Colonic mucosa (tissue), 4 donors: ENCODE results near the gene TMEM108. TPM values are rescaled to one million over a fixed set of nuclear protein-coding genes. Genes with fewer than 3 reads are reported as not detected.

ENCODE experiments used
- DNase-seq: peaks from one replicate; pipeline ENCODE4 v3.0.0-alpha.2; 2020
- H3K27ac ChIP-seq: fragments of 200-600 bp; one replicate; pipeline ENCODE4 v1.8.0; 2021
- H3K27me3 ChIP-seq: fragments of 200-600 bp; one replicate; pipeline ENCODE4 v1.8.0; 2021
- H3K36me3 ChIP-seq: fragments of 200-600 bp; one replicate; pipeline ENCODE4 v1.8.0; 2021
- H3K4me1 ChIP-seq: fragments of 200-600 bp; one replicate; pipeline ENCODE4 v1.8.0; 2021; ENCODE audit warnings: mild to moderate bottlenecking
- H3K4me3 ChIP-seq: fragments of 200-600 bp; one replicate; pipeline ENCODE4 v1.8.0; 2021
- H3K9ac ChIP-seq, 2 donors: one replicate each; pipeline ENCODE4 v1.7.0; 2013; ENCODE audit warnings: control low read depth in 2 of 2, low read depth in 2 of 2, low read length in 2 of 2
- H3K9me3 ChIP-seq: fragments of 200-600 bp; one replicate; pipeline ENCODE4 v1.8.0; 2021
- intact Hi-C: fragments of 100-400 bp; cut with DNase I; formaldehyde crosslinking; loops from one replicate; pipeline ENCODE4 v1.14.1; 2022
- total RNA-seq, 2 donors: library from RNA; stranded (reverse); fragmentation: NEBNext Ultra II Directional in 1 of 2; extraction: Animal tissue kit (Norgen Biotek cat#: 25700) in 1 of 2; gene quantifications; one replicate each; pipeline ENCODE4 v1.2.1, GENCODE V29; 2021
- TF ChIP-seq, protein P1 (sequence below): fragments of 200-600 bp; IDR thresholded peaks from one replicate; pipeline ENCODE4 v1.8.0; 2022; ENCODE audit warnings: antibody characterized with exemption, mild to moderate bottlenecking
- donor health status: healthy.
- donor health status: DM: no; HTN: no; CAD: no.
- donor health status: DM: no; HTN: no; CAD: no.

The TMEM108 gene
- total RNA-seq, 2 donors from 2014 or later = 0.20 to 0.82 TPM

DNA sequence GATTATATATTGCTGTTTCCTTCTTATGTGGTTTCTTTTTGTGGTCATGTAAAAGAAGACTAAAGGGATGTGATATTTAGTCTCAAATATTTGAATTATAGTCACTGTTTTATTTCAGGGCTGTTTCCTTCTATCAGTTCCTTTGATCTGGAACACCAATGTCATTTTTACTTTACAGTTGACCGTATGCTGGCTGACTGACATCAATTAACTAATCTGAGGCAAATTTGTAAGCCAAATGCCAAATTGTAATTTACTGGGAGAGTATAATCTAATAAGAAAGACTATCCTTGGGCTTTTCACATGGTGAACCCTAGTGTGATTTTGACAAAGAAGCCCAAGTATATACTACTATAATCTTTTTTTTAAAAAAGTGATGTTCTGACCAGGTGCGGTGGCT is 87.6 kb downstream of the TMEM108 start:
- H3K9ac ChIP-seq = no peak overlapping the region
- no peak for DNase-seq
- TF ChIP-seq, protein P1, sequence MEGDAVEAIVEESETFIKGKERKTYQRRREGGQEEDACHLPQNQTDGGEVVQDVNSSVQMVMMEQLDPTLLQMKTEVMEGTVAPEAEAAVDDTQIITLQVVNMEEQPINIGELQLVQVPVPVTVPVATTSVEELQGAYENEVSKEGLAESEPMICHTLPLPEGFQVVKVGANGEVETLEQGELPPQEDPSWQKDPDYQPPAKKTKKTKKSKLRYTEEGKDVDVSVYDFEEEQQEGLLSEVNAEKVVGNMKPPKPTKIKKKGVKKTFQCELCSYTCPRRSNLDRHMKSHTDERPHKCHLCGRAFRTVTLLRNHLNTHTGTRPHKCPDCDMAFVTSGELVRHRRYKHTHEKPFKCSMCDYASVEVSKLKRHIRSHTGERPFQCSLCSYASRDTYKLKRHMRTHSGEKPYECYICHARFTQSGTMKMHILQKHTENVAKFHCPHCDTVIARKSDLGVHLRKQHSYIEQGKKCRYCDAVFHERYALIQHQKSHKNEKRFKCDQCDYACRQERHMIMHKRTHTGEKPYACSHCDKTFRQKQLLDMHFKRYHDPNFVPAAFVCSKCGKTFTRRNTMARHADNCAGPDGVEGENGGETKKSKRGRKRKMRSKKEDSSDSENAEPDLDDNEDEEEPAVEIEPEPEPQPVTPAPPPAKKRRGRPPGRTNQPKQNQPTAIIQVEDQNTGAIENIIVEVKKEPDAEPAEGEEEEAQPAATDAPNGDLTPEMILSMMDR = no peak
- H3K27me3 ChIP-seq = no peaks in the 10 kb centered on the region
- H3K36me3 ChIP-seq = no peaks in the 10 kb centered on the region
- no peak overlapping the region for H3K27ac ChIP-seq
- intact Hi-C loops = no loop called here
- no peaks in the 10 kb centered on the region for H3K9me3 ChIP-seq
- H3K4me3 ChIP-seq = no peak overlapping the region
- H3K4me1 ChIP-seq = no peaks in the 10 kb centered on the region

DNA sequence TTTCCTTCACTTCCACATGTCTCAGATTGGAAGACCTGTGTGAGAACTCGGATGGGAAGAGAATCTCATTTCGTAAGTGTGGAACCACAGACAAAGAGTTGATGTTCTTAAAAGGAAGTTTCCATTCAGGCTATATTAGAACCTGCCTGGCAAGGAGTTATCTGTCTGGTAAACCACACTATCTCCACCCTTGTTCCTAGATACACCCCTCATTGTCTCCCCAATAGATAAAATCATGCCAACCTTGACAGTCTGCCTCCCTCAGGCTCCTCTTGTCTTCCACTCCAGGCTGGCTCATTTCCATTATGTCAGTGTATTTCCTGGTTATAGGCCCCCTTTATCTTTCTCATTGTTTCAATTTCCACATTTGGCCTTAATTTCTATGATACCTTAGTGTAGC is 89.2 kb downstream of the TMEM108 start:
- Histone ChIP-seq H3K4me3 (no peak overlapping the region), H3K27me3 (no peaks in the 10 kb centered on the region), H3K9me3 (no peaks in the 10 kb centered on the region), H3K27ac (no peak overlapping the region), H3K4me1 (no peaks in the 10 kb centered on the region), H3K36me3 (no peaks in the 10 kb centered on the region), H3K9ac (no peak overlapping the region)
- TF ChIP-seq, protein P1 = no peak
- no peak for DNase-seq
- intact Hi-C loops = no loop called here

GRCh38 chr3:133130168-133130567 is 92.0 kb downstream of the TMEM108 start:
- no peak for DNase-seq
- Histone ChIP-seq H3K27me3 (no peaks in the 10 kb centered on the region), H3K4me1 (no peaks in the 10 kb centered on the region), H3K9me3 (no peaks in the 10 kb centered on the region), H3K4me3 (no peak overlapping the region), H3K9ac (no peak overlapping the region), H3K36me3 (no peaks in the 10 kb centered on the region), H3K27ac (no peak overlapping the region)
- intact Hi-C loops = no loop called here
- TF ChIP-seq, protein P1 = no peak

GRCh38 chr3:133135306-133135705 is 97.1 kb downstream of the TMEM108 start:
- no peak for DNase-seq
- TF ChIP-seq, protein P1 = no peak
- Histone ChIP-seq H3K4me3 (no peak overlapping the region), H3K27ac (no peak overlapping the region), H3K9me3 (no peaks in the 10 kb centered on the region), H3K9ac (no peak overlapping the region), H3K27me3 (no peaks in the 10 kb centered on the region), H3K4me1 (no peaks in the 10 kb centered on the region), H3K36me3 (no peaks in the 10 kb centered on the region)
- intact Hi-C loops = no loop called here

- no peak for DNase-seq
- Histone ChIP-seq H3K27me3 (no peaks in the 10 kb centered on the region), H3K36me3 (no peaks in the 10 kb centered on the region), H3K9ac (no peak overlapping the region), H3K9me3 (no peaks in the 10 kb centered on the region), H3K4me3 (no peak overlapping the region), H3K27ac (no peak overlapping the region), H3K4me1 (no peaks in the 10 kb centered on the region)
- intact Hi-C loops = no loop called here
- TF ChIP-seq, protein P1 = no peak
Observed at GRCh38 chr3:133136114-133137041, 98.2 kb downstream of the TMEM108 start.
